Measurements from ENCODE around the gene ACAT1.
"Not testable (repeated sequence)": the region's sequence is repeated elsewhere in the genome, so short reads cannot be mapped to it uniquely, and the experiment has no call there.

DNA sequence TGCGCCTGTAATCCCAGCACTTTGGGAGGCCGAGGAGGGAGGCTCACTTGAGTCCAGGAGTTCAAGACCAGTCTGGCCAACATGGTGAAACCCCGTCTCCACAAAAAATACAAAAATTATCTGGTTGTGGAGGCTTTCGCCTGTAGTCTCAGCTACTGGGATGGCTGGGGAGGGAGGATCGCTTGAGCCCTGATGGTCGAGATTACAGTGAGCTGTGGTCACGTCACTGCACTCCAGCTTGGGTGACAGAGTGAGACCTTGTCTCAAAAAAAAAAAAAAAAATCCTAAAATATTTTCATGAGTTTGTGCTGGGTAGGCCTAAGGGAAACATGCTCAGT is 462 bp upstream of the ACAT1 start:
- not testable (repeated sequence) for TF ChIP-seq POLR2A (IDR thresholded peaks at IDR 0.05; ENCODE audit: low read length); GATA1 (IDR thresholded peaks at IDR 0.05; ENCODE audit: low read depth, low read length)

Data from erythroblast (primary cell).